HG02588 (cell line): Measurements from ENCODE around the gene PTPRH.
"Not testable (repeated sequence)": the region's sequence is repeated elsewhere in the genome, so short reads cannot be mapped to it uniquely, and the experiment has no call there.

Experiments
- ATAC-seq: cut with Tn5 transposase; IDR thresholded peaks from one replicate; pipeline ENCODE4 v1.9.1; 2021; ENCODE audit warnings: mild to moderate bottlenecking, moderate library complexity; ENCODE audit not compliant: unreplicated experiment

PTPRH gene

DNA sequence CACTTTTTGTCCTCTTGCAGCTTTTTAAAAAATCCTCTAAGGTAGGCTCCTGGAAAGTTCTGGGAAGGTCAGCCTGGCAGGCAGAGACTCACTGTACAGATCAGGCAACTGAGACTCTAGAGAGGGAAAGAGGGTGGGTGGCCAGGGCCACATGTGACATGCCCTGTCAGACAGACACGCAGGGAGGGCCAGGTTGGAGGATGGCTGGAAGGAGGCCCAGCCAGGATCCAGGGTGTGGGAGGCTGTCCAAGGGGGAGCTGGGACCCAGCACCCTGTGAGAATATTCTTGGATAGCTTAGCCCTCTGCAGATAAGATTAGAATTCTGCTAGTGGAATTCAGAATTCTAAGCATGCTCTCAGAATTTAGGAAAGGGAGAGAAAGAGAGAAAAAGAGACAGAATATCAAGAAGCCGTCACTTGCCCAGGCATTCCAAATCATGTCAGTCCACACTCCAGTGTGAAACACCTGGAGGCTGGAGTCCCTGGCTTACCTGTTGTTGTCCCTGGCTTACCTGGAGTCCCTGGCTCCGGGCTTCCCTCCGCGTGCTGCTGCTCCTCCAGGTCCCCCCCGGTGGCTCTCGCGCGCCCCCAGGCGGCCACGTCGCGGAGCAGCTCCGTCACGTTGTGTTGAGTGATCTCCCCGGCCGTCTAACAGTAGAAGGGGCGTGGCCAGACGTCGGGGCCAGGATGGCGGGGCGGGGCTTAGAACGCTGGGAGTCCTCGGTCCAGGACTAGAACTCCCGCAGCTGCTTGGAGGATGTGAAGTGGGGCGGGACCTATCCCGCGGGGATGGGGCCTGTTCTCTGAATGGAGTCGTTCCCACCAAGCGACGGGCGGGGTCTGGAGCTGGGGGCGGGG lies 48.9 kb downstream of the PTPRH start:
- ATAC-seq: peak; percentile 59

DNA sequence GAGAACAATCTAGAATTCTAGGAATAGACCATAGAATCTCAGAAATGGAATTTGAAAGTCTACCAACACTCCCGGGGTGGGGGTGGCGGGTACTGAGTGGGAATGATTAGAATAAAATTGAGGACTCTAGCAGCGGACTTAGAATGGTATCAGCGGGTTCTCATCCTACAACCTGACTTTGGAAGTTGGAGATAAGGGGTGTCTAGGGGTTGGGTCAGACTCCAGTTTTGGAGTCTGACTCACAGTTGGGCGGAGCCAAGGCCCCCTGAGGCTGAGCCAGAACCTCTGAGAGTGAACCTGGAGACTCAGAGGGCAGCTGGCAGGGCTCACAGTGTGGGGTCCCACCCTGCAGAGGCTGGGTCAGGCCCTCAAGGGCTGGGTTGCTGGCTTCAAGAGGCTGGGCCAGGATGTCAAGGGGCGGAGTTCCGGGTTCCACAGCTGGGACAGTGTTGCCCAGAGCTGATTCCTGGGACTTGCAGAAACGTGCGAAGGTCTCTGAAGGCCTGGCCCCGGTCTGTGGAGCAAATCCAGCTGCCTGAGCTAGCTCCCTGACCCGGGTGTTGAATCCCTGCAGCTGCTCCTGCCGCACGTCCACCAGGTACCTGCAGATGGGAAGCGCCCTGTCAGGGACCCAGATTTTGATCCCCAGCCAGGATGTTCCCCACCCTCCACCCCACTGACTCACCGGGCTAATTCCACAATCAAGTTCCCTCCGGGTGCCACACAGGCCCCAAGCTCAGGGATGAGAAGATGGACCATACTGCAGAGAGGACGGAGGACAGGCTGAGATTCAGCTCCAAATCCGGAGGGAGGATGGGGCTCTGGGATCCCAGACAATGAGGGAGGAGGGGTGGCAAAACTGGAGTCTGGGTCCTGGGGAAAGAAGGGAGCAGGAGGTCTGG lies 50.2 kb downstream of the PTPRH start:
- ATAC-seq: no peak

DNA sequence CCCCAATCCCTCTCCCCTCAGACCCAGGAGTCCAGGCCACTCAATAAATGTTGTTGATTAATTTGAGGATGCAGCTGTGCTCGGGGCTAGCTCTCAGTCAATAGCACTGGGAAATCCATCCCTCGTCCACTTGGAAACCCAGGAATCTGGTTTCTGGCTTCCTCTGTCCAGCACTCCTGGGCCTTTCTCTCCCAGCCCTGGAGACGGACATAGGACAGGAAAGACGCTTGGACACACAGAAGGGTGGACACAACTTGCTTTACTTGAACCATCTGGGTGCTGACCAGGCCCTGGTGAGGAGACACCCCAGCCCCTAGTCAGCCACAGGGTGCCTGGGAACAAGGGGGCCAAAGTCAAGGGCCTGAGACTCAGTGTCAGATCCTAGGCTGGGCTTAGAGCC lies 50.9 kb downstream of the PTPRH start:
- no peak for ATAC-seq

DNA sequence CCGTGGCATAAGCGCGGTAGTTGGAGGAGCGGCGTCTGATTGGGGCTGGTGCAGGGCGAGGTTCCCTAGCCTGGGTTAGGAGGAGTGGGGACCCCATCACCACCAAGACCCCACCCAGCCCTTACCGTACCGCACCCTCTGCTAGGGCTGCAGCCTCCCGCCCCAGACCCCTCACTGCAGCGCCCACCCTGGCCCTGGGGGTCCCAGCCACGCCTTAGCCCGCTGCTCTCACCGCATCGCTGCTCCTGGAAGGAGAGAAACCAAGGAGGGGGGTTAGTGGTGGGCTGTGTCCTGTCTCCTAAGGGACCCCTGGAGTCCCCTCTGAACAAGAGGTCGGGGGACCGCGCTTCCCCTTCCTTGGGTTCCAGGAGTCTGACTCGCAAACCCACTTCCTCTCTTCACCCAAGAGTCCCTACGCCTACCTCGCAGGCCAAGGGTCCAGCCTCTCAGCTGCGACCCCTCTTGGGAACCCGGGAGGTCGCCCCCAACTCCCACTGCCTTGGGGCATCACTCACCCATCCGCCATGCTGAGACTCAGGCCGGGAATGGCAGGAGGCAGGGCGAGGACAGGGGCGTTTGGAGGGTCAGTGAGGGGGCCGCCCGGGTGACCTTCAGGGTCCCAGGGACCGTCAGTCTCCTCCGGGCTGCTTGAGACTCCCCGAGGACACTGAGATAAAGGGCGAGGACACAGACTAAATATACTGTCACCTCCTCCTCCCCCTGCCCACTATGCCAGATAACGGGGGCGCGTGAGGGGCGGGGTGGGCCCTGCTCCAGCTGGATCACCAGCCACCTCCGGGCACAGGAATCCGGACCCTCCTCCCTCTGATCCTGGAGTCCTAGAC lies 52.0 kb downstream of the PTPRH start, which contains the start of gene TNNI3:
Gene TNNI3, minus strand, starts transcription at position 669 of the 845 bp plus-strand sequence. Its CDS starts 143 bp downstream, at position 526.
- no peak for ATAC-seq

DNA sequence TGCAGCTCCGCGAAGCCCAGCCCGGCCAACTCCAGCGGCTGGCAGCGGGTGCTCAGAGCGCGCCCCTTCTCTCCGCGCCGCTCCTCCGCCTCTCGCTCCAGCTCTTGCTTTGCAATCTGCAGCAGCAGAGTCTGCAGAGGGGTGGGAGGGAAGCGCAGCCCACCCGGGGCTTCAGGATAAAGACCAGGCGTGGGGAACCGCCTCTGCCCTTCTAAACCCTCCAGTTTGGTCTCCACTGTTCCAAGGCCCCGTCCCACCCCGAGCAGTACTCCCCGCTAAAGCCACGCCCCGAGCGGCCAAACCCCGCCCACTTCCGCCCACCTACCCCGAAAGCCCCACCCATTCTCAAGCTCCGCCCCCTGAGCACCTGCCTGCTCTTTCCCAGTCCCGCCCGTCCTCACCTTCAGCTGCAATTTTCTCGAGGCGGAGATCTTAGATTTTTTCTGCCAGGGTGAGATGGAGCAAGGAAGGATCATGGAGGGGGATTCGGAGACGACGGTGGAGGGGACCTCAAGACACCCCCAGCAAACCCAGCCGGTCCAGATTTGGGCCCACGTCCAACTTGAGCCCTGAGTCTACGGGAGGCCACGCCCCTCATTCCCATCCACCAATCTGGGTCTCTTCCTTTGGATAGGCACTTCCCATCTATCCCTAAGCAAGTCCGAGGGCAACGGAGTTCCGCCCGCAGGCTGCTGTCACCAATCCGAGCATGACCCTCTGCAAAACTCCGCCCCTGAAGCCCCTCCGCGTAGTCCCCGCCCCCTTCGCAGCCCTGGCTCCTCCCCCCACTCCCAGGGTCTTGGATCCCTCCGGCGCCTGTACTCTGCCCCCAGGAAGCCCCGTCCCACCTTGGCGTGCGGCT lies 52.9 kb downstream of the PTPRH start:
- no peak for ATAC-seq

DNA sequence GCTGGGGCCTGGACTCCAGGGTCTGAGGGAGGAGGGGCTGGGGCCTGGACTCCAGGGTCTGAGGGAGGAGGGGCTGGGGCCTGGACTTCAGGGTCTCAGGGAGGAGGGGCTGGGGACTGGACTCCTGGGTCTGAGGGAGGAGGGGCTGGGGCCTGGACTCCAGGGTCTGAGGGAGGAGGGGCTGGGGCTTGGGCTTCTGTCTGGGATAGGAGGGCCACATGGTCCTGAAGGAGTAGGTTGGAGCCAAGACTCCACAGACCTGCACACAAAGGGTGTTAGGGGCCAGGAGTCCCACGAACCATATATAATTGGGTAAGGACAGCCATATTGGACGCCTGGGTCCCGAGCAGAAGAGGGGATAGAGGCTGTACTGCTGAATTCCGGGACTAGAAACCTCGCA lies 53.5 kb downstream of the PTPRH start:
- not testable (repeated sequence) for ATAC-seq

DNA sequence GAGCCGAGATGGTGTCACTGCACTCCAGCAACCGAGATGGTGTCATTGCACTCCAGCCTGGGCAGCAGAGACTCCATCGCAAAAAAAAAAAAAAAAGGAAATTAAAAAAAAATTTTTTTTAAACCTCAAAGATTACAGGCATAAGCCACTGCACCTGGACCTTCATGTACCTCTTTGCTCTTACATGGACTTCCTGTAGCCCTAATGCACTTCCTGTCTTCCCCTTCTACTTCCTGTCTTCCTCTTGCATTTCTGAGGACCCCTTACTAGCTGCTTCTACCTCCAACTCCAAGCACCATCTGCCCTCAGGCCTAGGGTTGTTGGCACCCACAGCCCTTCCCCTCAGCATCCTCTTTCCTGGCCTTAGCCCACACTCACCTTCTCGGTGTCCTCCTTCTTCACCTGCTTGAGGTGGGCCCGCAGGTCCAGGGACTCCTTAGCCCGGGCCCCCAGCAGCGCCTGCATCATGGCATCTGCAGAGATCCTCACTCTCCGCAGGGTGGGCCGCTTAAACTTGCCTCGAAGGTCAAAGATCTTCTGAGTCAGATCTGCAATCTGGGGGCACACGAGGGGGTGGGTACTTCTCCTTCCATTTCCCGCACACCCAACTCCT lies 55.5 kb downstream of the PTPRH start:
- no peak for ATAC-seq

DNA sequence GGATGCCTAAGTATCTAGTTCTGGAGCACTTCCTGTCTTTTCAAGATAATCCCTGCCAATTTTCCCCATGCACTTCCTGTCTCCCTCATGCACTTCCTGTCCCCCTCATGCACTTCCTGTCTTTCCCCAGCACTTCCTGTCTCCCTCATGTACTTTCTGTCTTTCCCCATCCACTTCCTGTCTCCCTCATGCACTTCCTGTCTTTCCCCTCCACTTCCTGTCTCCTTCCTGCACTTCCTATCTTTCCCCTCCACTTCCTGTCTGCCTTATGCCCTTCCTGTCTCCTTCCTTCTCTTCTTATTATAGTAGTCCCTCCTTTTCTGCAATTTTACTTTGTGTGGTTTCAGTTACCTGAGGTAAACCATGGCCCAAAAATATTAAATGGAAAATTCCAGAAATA lies 57.3 kb downstream of the PTPRH start:
- no peak for ATAC-seq

DNA sequence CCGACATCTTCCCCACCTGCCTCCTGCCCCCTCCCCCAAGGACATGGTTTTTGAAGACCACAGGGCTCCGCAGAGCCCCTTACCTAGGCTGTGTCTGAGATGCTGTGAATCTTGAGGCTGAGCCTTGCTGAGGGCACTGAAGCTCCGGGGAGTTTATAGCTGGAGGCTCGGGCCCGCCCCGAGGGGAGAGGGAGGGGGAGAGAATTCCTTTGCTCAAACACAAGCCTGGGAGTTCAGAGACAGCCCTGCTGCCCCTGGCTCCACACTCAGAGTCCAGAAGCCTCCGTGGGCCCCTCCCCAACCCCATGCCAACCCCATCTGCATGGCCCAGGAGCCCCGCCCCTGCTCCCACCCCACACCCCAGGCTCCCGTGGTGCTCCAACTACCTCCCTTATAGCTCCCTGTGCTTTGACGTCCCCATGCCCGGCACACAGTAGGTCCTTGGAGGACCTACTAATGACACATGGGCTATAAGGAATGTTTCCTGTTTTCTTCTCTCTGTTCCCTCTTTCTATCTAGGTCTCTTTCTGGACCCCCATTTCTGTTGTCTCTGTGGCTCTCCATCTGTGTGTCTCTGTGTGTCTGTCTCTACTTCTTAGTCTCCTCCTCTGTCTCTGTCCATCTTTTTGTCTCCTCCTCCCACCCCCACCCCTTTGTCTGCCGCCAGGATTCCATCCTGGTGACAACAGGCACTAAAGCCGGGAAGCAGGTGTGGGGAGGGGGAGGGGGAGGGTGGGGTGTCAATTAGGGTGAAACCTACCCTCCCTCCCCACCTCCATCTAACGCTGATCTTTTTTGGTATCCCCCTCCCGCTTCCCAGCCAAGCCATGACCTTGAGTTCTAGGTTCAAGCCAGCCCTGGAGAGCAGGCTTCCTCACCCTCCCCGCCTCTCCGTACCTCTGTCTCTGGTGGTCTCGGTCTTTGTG lies 60.0 kb downstream of the PTPRH start, which contains the start of gene TNNT1:
Gene TNNT1, minus strand, starts transcription at position 129 of the 926 bp plus-strand sequence. CDS start 2,049 bp downstream, outside the sequence.
- no peak for ATAC-seq

DNA sequence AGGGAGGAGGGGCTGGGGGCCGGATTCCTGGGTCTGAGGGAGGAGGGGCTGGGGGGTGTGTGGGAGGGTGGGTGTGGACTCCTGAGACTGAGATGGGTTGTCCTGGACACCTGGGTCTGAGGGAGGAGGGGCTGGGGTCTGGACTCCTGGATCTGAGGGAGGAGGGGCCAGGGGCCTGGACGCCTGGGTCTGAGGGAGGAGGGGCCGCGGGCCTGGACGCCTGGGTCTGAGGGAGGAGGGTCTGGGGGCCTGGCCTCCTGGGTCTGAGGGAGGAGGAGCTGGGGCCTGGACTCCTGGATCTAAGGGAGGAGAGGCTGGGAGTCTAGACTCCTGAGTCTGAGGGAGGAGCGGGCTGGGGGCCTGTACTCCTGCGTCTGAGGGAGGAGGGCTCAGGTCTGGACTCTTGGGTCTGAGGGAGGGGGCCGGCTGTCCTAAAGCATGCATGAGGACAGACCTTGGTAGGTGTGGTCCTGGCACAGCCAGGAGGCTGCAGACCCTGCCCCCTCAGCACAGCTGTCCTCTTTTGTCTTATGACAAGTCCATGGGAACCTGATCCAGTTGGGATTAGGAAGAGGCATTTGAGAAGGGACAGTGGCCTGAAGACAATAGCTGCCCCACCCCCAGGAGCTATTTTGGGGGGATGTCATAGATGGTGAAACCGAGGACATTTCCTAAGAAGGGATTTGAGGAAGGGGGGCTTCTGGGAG lies 61.6 kb downstream of the PTPRH start:
- no peak for ATAC-seq

DNA sequence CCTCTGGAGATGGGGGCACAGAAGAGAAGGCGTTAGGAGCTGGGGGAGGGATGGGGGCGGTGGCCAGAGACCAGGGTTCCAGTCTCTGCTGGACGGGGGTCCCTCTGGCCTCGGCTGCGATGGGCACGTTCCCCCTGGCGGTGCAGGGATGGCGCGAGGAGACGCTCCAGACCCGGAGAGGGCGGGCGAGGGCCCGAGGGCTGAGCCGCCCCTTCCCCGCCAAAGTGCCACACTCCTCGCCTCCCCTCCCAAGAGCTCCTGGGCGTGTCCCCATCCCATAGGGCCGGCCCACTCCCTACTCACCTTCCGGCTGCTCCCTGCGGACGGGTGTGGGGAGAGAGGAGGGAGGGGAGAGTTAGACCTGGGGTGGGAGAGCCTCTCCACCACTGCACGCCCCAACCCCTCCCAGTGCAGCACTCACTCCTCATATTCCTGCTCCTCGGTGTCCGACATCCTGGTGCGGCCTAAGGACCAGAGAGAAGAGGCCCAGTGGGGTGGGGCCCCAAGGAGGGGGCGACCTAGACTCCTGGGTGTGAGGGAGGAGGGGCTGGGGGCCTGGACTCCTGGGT lies 62.5 kb downstream of the PTPRH start:
- ATAC-seq: no peak

DNA sequence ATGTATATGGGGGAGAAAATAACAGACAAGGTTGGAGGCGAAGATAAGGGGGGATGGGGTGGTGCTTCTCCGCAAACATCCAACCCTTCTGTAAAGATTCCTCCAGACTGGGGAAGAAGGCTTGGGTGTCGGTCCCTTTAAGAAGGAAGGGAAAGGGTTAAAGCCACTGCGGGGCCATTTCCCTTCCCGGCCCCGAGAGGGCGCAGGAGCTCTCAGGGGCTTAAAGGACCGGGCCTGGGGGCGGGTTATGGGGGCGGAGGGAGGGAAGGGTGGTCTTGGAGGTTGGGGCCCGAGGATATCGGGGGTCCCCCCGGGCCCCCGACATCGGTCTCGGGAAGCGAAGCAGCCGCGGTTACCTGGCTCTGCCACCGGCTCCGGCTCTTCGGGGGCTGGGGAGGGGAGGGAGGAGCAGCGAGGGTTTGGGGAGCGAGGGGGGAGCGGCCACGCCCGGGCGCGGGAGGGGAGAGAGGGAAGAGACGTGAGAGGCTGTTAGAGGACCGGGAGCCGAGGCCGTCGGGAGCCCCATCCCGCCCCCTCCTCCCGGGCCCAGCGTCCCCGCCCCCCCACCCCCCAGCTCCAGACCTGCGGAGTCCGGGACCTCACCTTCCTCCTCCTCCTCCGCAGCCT lies 63.1 kb downstream of the PTPRH start:
- no peak for ATAC-seq

DNA sequence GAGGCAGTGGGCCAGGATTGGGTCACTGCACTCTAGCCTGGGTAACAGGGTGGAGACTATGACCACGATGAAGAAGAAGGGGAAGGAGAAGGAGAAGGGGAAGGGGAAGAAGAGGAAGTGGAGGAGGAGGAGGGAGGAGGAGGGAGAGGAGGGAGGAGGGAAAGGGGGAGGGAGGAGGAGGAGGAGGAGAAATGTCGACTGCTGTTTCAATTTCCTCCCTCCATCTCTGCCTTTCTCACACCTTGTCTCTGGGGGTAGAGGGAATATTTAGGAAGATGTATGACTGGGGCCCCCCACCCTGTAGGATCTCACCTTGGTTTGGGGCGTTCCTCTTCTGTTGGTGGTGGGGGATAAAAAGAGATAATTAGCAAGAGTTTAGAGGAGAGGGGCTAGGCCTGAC lies 64.1 kb downstream of the PTPRH start:
- ATAC-seq: no peak

DNA sequence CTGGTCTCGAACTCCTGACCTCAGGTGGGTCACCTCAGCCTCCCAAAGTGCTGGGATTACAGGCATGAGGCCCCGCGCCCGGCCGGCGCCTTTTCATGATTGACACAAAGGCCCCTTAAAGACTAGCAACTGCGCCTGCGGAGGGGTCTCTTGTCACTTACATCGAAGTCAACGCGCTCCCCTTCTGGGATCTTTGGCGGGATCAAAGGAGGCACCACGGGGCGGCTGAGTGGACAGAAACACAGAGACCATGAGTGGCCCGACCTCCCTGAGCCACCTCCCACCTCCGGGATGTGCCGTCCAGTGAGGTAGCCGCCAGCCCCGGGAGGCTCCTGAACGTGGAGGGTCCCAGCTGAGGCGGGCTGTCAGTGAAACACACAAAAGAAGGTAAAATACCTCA lies 67.6 kb downstream of the PTPRH start:
- no peak for ATAC-seq

DNA sequence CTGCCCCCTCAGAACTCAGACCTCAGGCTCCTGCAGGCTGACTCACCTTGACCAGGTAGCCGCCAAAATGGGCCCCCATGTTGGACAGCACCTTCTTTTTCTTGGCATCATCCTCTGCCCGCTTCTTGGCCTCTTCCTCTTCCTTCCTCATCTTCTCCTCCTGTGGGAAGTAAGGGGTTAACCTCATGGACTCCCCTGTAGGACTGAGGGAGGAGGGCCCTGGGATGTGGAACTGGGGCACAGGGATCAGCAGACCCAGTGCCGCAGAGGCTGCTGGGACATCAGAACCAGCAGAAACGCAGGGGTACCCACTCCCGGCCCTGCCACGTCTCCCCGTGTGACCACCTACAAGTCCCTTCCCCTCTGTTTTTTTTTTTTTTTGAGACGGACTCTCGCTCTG lies 71.4 kb downstream of the PTPRH start:
- no peak for ATAC-seq

DNA sequence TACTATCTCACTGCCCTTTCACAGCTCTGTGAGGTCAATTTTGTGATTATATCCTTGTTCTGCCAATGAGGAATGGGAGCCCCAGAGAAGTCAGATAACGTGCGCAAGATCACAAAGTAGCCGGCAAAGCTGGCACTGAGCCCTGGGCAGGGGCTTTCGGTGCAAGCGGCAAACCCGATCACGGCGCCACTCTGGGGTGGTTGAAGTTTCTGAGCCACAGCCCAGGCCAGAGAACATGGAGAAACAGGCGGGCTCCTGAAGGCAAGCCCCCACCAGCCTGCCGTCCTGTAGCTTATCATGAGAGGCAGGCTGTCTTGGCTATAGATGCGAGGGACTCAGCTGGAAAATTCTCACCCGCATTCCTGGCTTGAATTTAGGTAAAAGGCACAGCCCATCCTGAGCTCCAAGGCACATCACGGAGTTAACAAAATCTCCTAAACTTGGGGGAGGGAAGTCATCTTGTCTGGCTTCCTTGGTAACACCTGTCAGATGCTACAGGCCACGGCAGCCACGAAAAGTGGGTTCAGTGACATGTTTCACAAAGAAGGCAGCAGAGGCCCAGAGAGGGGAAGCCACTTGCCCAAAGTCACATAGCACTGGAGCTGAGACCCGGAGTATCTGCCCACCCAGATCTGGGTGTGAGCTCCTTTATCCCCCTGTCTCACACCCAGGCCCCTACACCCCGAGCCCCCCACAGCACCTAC lies 72.8 kb downstream of the PTPRH start:
- no peak for ATAC-seq
